Neural progenitor cell (in vitro differentiated cells): ENCODE data around the gene PEX11G. TPM values are rescaled to one million over a fixed set of nuclear protein-coding genes. Genes with fewer than 3 reads are reported as not detected.

ENCODE experiments used
- DNase-seq: peaks from one replicate; pipeline ENCODE4 v3.0.0-alpha.2; 2016; ENCODE audit warnings: low spot score
- H2AFZ ChIP-seq: fragments of 200-600 bp; sonication (generic); replicated peaks from 2 replicates; pipeline ENCODE4 v1.6.1; 2016; ENCODE audit warnings: antibody characterized with exemption
- H3F3A ChIP-seq: fragments of 200-600 bp; sonication (generic); 2 replicates; pipeline ENCODE4 v1.6.1; 2016; ENCODE audit warnings: antibody characterized with exemption, low read depth
- H3K27ac ChIP-seq: fragments of 200-600 bp; sonication (generic); 2 replicates; pipeline ENCODE4 v1.5.1; 2016; ENCODE audit warnings: mild to moderate bottlenecking
- H3K27me3 ChIP-seq: fragments of 200-600 bp; sonication (generic); 2 replicates; pipeline ENCODE4 v1.6.1; 2016; ENCODE audit warnings: mild to moderate bottlenecking, moderate library complexity
- H3K36me3 ChIP-seq: fragments of 200-600 bp; sonication (generic); 2 replicates; pipeline ENCODE4 v1.5.1; 2016
- H3K4me1 ChIP-seq: fragments of 200-600 bp; sonication (generic); 2 replicates; pipeline ENCODE4 v1.6.1; 2016; ENCODE audit warnings: mixed run types
- H3K4me2 ChIP-seq: fragments of 200-600 bp; sonication (generic); 2 replicates; pipeline ENCODE4 v1.6.1; 2016
- H3K4me3 ChIP-seq: fragments of 200-600 bp; sonication (generic); 2 replicates; pipeline ENCODE4 v1.5.1; 2016
- H3K79me2 ChIP-seq: fragments of 200-600 bp; sonication (generic); 2 replicates; pipeline ENCODE4 v1.6.1; 2016; ENCODE audit warnings: low read depth
- H3K9ac ChIP-seq: fragments of 200-600 bp; sonication (generic); 2 replicates; pipeline ENCODE4 v1.6.1; 2016
- H3K9me3 ChIP-seq: fragments of 200-600 bp; sonication (generic); 2 replicates; pipeline ENCODE4 v1.5.1; 2016; ENCODE audit warnings: low read depth
- H4K20me1 ChIP-seq: fragments of 200-600 bp; sonication (generic); 2 replicates; pipeline ENCODE4 v1.6.1; 2016; ENCODE audit warnings: low read depth
- H3K27ac Mint-ChIP-seq: 3 replicates; pipeline ENCODE4 v1.8.0; 2021; ENCODE audit warnings: mixed read lengths
- H3K27me3 Mint-ChIP-seq: 2 replicates; pipeline ENCODE4 v1.8.0; 2022; ENCODE audit warnings: low read depth, mild to moderate bottlenecking, inconsistent platforms, moderate library complexity, mixed read lengths; ENCODE audit not compliant: insufficient read depth
- H3K36me3 Mint-ChIP-seq: 3 replicates; pipeline ENCODE4 v1.8.0; 2021; ENCODE audit warnings: mixed read lengths
- H3K4me1 Mint-ChIP-seq: 3 replicates; pipeline ENCODE4 v1.8.0; 2021; ENCODE audit warnings: mixed read lengths
- H3K4me3 Mint-ChIP-seq: 3 replicates; pipeline ENCODE4 v1.8.0; 2021; ENCODE audit warnings: mild to moderate bottlenecking, moderate library complexity, mixed read lengths
- H3K9me3 Mint-ChIP-seq: 3 replicates; pipeline ENCODE4 v1.8.0; 2020; ENCODE audit warnings: mixed read lengths
- CTCF ChIP-seq: fragments of 200-600 bp; sonication (generic); IDR thresholded peaks from 2 replicates; pipeline ENCODE4 v1.5.1; 2017; ENCODE audit warnings: antibody characterized with exemption, mild to moderate bottlenecking
- EZH2 ChIP-seq: fragments of 200-600 bp; sonication (generic); IDR thresholded peaks from 2 replicates; pipeline ENCODE4 v1.6.1; 2017; ENCODE audit warnings: antibody characterized with exemption, mild to moderate bottlenecking, moderate library complexity
- EZH2phosphoT487 ChIP-seq: fragments of 200-600 bp; sonication (generic); IDR thresholded peaks from 2 replicates; pipeline ENCODE4 v1.6.1; 2017; ENCODE audit warnings: antibody characterized with exemption
- total RNA-seq: library from RNA; depleted of rRNA; stranded (reverse); fragments of >200 nt; gene quantifications from 2 replicates; pipeline ENCODE4 v1.2.3, GENCODE V29; 2015; ENCODE audit warnings: low replicate concordance

PEX11G gene
- total RNA-seq, 1 donor from 2014 or later: 1.0 TPM

DNA sequence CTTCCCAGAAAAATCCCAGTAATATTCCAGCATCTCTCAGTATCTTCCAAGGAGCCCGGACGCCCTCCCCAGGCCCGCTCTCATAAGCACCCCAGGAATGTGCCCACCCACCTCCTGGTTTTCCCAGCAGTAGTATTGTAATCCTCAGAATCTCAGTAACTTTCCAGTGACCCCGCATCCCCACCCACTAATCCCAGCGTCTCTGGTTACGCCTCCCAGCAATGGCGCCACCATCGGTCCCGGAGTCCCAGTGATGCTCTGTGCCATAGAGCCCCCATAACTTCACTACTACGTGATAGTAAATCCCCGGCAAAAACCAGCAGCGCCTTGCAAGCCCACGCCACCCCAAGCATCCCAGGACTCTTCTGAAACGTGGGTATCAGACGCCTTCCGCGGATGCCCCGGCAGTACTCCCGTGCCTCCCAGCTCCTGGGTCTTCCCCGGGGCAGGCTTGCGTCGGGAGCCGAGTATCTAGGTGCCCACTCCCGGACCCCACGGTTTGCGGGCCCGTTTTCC lies 45.8 kb upstream of the PEX11G start:
- peaks cover 4% of the 10 kb centered on the region for H3K27me3 Mint-ChIP-seq
- DNase-seq: peak; percentile 89
- H3K4me1 Mint-ChIP-seq: peaks cover 5% of the 10 kb centered on the region
- peak overlapping the region; percentile 95 for H3K4me3 ChIP-seq
- H3K27me3 ChIP-seq: no peaks in the 10 kb centered on the region
- peak overlapping the region; percentile 87 for H3K27ac Mint-ChIP-seq
- no peaks in the 10 kb centered on the region for H3K4me1 ChIP-seq
- no peaks in the 10 kb centered on the region for H3K36me3 ChIP-seq
- TF ChIP-seq CTCF (peak; percentile 22), EZH2phosphoT487 (no peak)
- no peaks in the 10 kb centered on the region for H3K79me2 ChIP-seq
- H3K4me2 ChIP-seq: peak overlapping the region; percentile 90
- H4K20me1 ChIP-seq: no peaks in the 10 kb centered on the region
- H3K9me3 ChIP-seq: no peaks in the 10 kb centered on the region
- H3F3A ChIP-seq: peaks cover 14% of the 10 kb centered on the region
- peak overlapping the region; percentile 98 for H3K4me3 Mint-ChIP-seq
- H2AFZ ChIP-seq: peak overlapping the region; percentile 95
- H3K36me3 Mint-ChIP-seq: peaks cover 5% of the 10 kb centered on the region
- H3K9ac ChIP-seq: peak overlapping the region; percentile 56
- peak overlapping the region; percentile 72 for H3K27ac ChIP-seq
- no peaks in the 10 kb centered on the region for H3K9me3 Mint-ChIP-seq

DNA sequence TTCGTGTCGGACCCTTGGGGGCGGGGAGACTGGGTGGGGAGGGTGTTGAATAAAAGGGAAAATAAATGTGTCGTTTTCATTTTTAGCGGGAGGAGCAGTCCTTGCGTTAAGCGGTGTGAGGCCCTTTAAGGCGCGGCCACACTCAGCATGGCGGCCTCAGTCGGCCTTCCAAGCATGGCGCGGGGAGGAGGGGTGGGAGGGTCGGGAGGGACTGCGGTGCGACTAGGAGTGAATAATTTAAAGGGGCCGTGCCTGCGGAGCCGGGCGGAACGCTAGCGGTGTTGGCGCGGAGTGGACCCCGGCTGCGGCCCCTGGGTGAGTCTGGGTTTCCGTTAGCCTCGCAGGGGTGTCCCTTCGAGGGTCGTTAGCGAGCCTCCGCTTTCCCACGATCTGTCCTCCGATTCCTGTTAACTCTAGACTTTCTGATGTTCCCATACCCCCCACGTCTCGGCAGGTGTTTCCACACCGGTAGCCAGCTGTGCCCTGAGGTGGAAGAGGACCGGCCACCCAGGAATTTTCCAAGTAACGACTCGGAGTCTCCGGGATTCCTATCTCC lies 45.2 kb upstream of the PEX11G start:
- H3K4me2 ChIP-seq: peak overlapping the region; percentile 90
- H3K27me3 ChIP-seq: no peaks in the 10 kb centered on the region
- H3K9me3 Mint-ChIP-seq: no peaks in the 10 kb centered on the region
- peaks cover 5% of the 10 kb centered on the region for H3K36me3 Mint-ChIP-seq
- H2AFZ ChIP-seq: peak overlapping the region; percentile 95
- peak overlapping the region; percentile 98 for H3K4me3 Mint-ChIP-seq
- no peaks in the 10 kb centered on the region for H3K36me3 ChIP-seq
- peak; percentile 94 for DNase-seq
- no peaks in the 10 kb centered on the region for H3K79me2 ChIP-seq
- H3K4me3 ChIP-seq: peak overlapping the region; percentile 95
- H3K27ac Mint-ChIP-seq: peak overlapping the region; percentile 87
- H3K27ac ChIP-seq: peak overlapping the region; percentile 43
- peaks cover 14% of the 10 kb centered on the region for H3F3A ChIP-seq
- no peaks in the 10 kb centered on the region for H3K9me3 ChIP-seq
- H3K4me1 ChIP-seq: no peaks in the 10 kb centered on the region
- peak overlapping the region; percentile 53 for H3K9ac ChIP-seq
- peaks cover 4% of the 10 kb centered on the region for H3K27me3 Mint-ChIP-seq
- no peak for TF ChIP-seq EZH2
- no peak for TF ChIP-seq CTCF
- no peak for TF ChIP-seq EZH2phosphoT487
- peaks cover 5% of the 10 kb centered on the region for H3K4me1 Mint-ChIP-seq
- H4K20me1 ChIP-seq: no peaks in the 10 kb centered on the region

GRCh38 chr19:7533281-7533885 lies 44.5 kb upstream of the PEX11G start:
- H3K4me2 ChIP-seq: peak overlapping the region; percentile 90
- peak overlapping the region; percentile 48 for H3K9ac ChIP-seq
- Mint-ChIP-seq H3K9me3 (no peaks in the 10 kb centered on the region), H3K4me1 (peaks cover 5% of the 10 kb centered on the region), H3K27me3 (peaks cover 4% of the 10 kb centered on the region), H3K27ac (peak overlapping the region; percentile 72), H3K4me3 (peak overlapping the region; percentile 98), H3K36me3 (peaks cover 3% of the 10 kb centered on the region)
- H3K9me3 ChIP-seq: no peaks in the 10 kb centered on the region
- H3K27ac ChIP-seq: peak overlapping the region; percentile 42
- TF ChIP-seq CTCF (no peak), EZH2phosphoT487 (no peak), EZH2 (no peak)
- no peaks in the 10 kb centered on the region for H3K27me3 ChIP-seq
- no peaks in the 10 kb centered on the region for H3K4me1 ChIP-seq
- peak overlapping the region; percentile 95 for H3K4me3 ChIP-seq
- peaks cover 14% of the 10 kb centered on the region for H3F3A ChIP-seq
- H3K36me3 ChIP-seq: no peaks in the 10 kb centered on the region
- no peaks in the 10 kb centered on the region for H3K79me2 ChIP-seq
- H4K20me1 ChIP-seq: no peaks in the 10 kb centered on the region
- DNase-seq: peak; percentile 35
- peak overlapping the region; percentile 75 for H2AFZ ChIP-seq
